ENCODE measurements around the gene NR3C2. TPM values are rescaled to one million over a fixed set of nuclear protein-coding genes. Genes with fewer than 3 reads are reported as not detected.

NR3C2 gene
- polyA plus RNA-seq, 1 of the 3 experiments (the other 2 are of a cell fraction), result 0.02 TPM

- Histone ChIP-seq H3K9me2 (no peaks in the 10 kb centered on the region), H3K9me3 (no peaks in the 10 kb centered on the region), H3K36me3 (replicated peaks in 1 of 2; ENCODE audit: control insufficient read depth in 1 of 2, insufficient read depth in 2 of 2, low read length in 1 of 2) (peaks cover 3 to 22% of the 10 kb centered on the region in 2 experiments), H3K27me3 (ENCODE audit: insufficient read depth) (no peaks in the 10 kb centered on the region), H3K4me2 (no peak overlapping the region), H2AFZ (ENCODE audit: low read depth) (no peak overlapping the region), H3K27ac (ENCODE audit: low read depth in 2 of 2, low read length in 1 of 2) (no peak overlapping the region), H4K20me1 (ENCODE audit: insufficient read depth) (no peaks in the 10 kb centered on the region), H3K4me1 (ENCODE audit: control insufficient read depth in 1 of 2, insufficient read depth in 2 of 2, low read depth in 1 of 2, low read length in 1 of 2) (peaks cover 0 to 11% of the 10 kb centered on the region in 2 experiments; a peak in 1 of 4 replicates), H3K4me3 (ENCODE audit: low read depth in 2 of 2, low read length in 1 of 2) (no peak overlapping the region), H3K79me2 (ENCODE audit: insufficient read depth) (no peaks in the 10 kb centered on the region), H3F3A (replicated peaks; ENCODE audit: insufficient read depth) (no peaks in the 10 kb centered on the region), H3K9ac (no peak overlapping the region)
- no peak for TF ChIP-seq TCF12 (IDR thresholded peaks at IDR 0.05)
- no peak for TF ChIP-seq CHD2 (IDR thresholded peaks at IDR 0.05; ENCODE audit: low read length, partially characterized antibody)
- no peak for TF ChIP-seq RAD21 (IDR thresholded peaks at IDR 0.05; ENCODE audit: low read length)
- TF ChIP-seq FOXM1 (IDR thresholded peaks at IDR 0.05; ENCODE audit: low read depth), result no peak
- no peak for TF ChIP-seq TAF1 (IDR thresholded peaks at IDR 0.05; ENCODE audit: borderline replicate concordance, low read depth, low read length)
- TF ChIP-seq IRF3 (IDR thresholded peaks at IDR 0.05; ENCODE audit: low read depth, low read length), result no peak
- ChIA-PET CTCF (no interaction called here), POLR2A (no interaction called here)
- WGBS (ENCODE audit: low lambda C conversion rate), result 75% methylated on average over 8 of the region's 8 CpGs
- no peak for DNase-seq
Observed at GRCh38 chr4:148061795-148062194, 380.4 kb downstream of the NR3C2 start.

- Histone ChIP-seq H4K20me1 (ENCODE audit: insufficient read depth) (no peaks in the 10 kb centered on the region), H3K4me2 (no peak overlapping the region), H3F3A (replicated peaks; ENCODE audit: insufficient read depth) (no peaks in the 10 kb centered on the region), H3K4me3 (ENCODE audit: low read depth in 2 of 2, low read length in 1 of 2) (no peak overlapping the region), H3K27me3 (ENCODE audit: insufficient read depth) (no peaks in the 10 kb centered on the region), H2AFZ (ENCODE audit: low read depth) (no peak overlapping the region), H3K36me3 (replicated peaks in 1 of 2; ENCODE audit: control insufficient read depth in 1 of 2, insufficient read depth in 2 of 2, low read length in 1 of 2) (peaks cover 3 to 17% of the 10 kb centered on the region in 2 experiments), H3K9ac (no peak overlapping the region), H3K9me3 (no peaks in the 10 kb centered on the region), H3K27ac (ENCODE audit: low read depth in 2 of 2, low read length in 1 of 2) (no peak overlapping the region), H3K9me2 (no peaks in the 10 kb centered on the region), H3K79me2 (ENCODE audit: insufficient read depth) (no peaks in the 10 kb centered on the region), H3K4me1 (ENCODE audit: control insufficient read depth in 1 of 2, insufficient read depth in 2 of 2, low read depth in 1 of 2, low read length in 1 of 2) (peaks cover 0 to 5% of the 10 kb centered on the region in 2 experiments; a peak in 1 of 4 replicates)
- no peak for TF ChIP-seq SIN3A (IDR thresholded peaks at IDR 0.05; ENCODE audit: borderline replicate concordance, low read depth, low read length)
- TF ChIP-seq TAF1 (IDR thresholded peaks at IDR 0.05; ENCODE audit: borderline replicate concordance, low read depth, low read length), result no peak
- no peak for TF ChIP-seq YY1 (IDR thresholded peaks at IDR 0.05; ENCODE audit: low read depth)
- TF ChIP-seq RAD21 (IDR thresholded peaks at IDR 0.05; ENCODE audit: low read length), result no peak
- TF ChIP-seq GATA2 (CRISPR knock-in tag; IDR thresholded peaks at IDR 0.05), result no peak
- TF ChIP-seq NRF1 (IDR thresholded peaks at IDR 0.05; ENCODE audit: low read depth, low read length), result no peak
- no peak for TF ChIP-seq FOSL2 (IDR thresholded peaks at IDR 0.05; ENCODE audit: borderline replicate concordance, low read depth)
- no peak for TF ChIP-seq NFIC (IDR thresholded peaks at IDR 0.05; ENCODE audit: borderline replicate concordance)
- TF ChIP-seq FOXJ3 (CRISPR knock-in tag; IDR thresholded peaks at IDR 0.05), result no peak
- no peak for TF ChIP-seq USF1 (IDR thresholded peaks at IDR 0.05; ENCODE audit: borderline replicate concordance, low read depth)
- TF ChIP-seq RCOR1 (IDR thresholded peaks at IDR 0.05; ENCODE audit: low read length), result no peak
- no peak for TF ChIP-seq MEF2A (IDR thresholded peaks at IDR 0.05; ENCODE audit: borderline replicate concordance, low read depth)
- no peak for TF ChIP-seq ELF1 (IDR thresholded peaks at IDR 0.05)
- no peak for TF ChIP-seq TCF12 (IDR thresholded peaks at IDR 0.05)
- no peak for DNase-seq
- 76% methylated on average over 4 of the region's 4 CpGs for WGBS (ENCODE audit: low lambda C conversion rate)
- ChIA-PET CTCF (no interaction called here), POLR2A (no interaction called here)
Observed at GRCh38 chr4:148061141-148061481, 381.1 kb downstream of the NR3C2 start.

Measured in SK-N-SH (cell line).